Ascending aorta (tissue), 2 donors: ENCODE results near the gene ZSCAN5B. TPM values are rescaled to one million over a fixed set of nuclear protein-coding genes. Genes with fewer than 3 reads are reported as not detected.
"Not testable (repeated sequence)": the region's sequence is repeated elsewhere in the genome, so short reads cannot be mapped to it uniquely, and the experiment has no call there.

ENCODE experiments used
- DNase-seq, 2 donors: peaks; one replicate each; pipeline ENCODE4 v3.0.0-alpha.2; 2019; ENCODE audit warnings: low spot score in 2 of 2
- H3K27ac ChIP-seq, 2 donors: fragments of 200-600 bp; sonication (generic); one replicate each; pipeline ENCODE4 v1.5.1; 2016 to 2017; ENCODE audit warnings: mild to moderate bottlenecking in 1 of 2
- H3K27me3 ChIP-seq: fragments of 200-600 bp; sonication (generic); one replicate; pipeline ENCODE4 v1.5.1; 2017
- H3K36me3 ChIP-seq, 2 donors: fragments of 200-600 bp; sonication (generic); one replicate each; pipeline ENCODE4 v1.5.1; 2016
- H3K4me1 ChIP-seq, 2 donors: fragments of 200-600 bp; sonication (generic); one replicate each; pipeline ENCODE4 v1.5.1; 2016 to 2017; ENCODE audit warnings: mild to moderate bottlenecking in 1 of 2
- H3K4me3 ChIP-seq, 2 donors: fragments of 200-600 bp; sonication (generic); one replicate each; pipeline ENCODE4 v1.5.1; 2016 to 2017; ENCODE audit warnings: mild to moderate bottlenecking in 1 of 2
- H3K9me3 ChIP-seq, 2 donors: fragments of 200-600 bp; sonication (generic); one replicate each; pipeline ENCODE4 v1.5.1; 2016
- intact Hi-C: fragments of 100-400 bp; cut with DNase I; formaldehyde crosslinking; loops from one replicate; pipeline ENCODE4 v1.15.1; 2023
- total RNA-seq: library from RNA; depleted of rRNA; stranded (reverse); fragments of >200 nt; gene quantifications from one replicate; pipeline ENCODE4 v1.1.0, GENCODE V29; 2016
- TF ChIP-seq, protein P1 (sequence below), 3 experiments: fragments of 200-600 bp in 2 of 3; fragments of 450-650 bp in 1 of 3; sonication (generic) in 2 of 3; IDR thresholded peaks; one replicate each; pipeline ENCODE4 v1.5.1; 2016 to 2019; ENCODE audit warnings: antibody characterized with exemption in 3 of 3, mild to moderate bottlenecking in 1 of 3, moderate library complexity in 1 of 3

ZSCAN5B gene
- total RNA-seq, 1 donor from 2014 or later = not detected

DNA sequence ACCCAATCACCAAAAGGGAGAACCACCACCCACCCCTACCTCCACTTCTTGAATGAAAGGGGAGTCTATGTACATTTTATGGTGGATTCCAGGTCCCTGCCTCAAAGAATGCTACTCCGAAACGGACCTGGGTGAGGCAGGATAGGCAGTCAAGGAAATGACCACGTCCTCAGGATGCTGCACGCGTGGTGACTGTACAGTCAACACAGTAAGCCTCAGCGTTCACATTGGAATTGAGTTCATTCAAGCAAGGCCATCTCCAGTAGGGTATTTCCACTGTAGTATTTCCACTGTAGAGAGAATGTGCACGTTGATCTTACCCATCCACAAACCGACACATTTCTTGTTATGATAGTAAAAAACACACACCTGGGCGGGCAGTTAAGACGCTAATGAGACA lies 21.4 kb upstream of the ZSCAN5B start:
- Histone ChIP-seq H3K36me3 (peaks cover 2 to 3% of the 10 kb centered on the region in 2 donors), H3K27me3 (no peaks in the 10 kb centered on the region), H3K4me1 (no peaks in the 10 kb centered on the region), H3K9me3 (no peaks in the 10 kb centered on the region), H3K4me3 (no peak overlapping the region), H3K27ac (no peak overlapping the region)
- TF ChIP-seq, protein P1, sequence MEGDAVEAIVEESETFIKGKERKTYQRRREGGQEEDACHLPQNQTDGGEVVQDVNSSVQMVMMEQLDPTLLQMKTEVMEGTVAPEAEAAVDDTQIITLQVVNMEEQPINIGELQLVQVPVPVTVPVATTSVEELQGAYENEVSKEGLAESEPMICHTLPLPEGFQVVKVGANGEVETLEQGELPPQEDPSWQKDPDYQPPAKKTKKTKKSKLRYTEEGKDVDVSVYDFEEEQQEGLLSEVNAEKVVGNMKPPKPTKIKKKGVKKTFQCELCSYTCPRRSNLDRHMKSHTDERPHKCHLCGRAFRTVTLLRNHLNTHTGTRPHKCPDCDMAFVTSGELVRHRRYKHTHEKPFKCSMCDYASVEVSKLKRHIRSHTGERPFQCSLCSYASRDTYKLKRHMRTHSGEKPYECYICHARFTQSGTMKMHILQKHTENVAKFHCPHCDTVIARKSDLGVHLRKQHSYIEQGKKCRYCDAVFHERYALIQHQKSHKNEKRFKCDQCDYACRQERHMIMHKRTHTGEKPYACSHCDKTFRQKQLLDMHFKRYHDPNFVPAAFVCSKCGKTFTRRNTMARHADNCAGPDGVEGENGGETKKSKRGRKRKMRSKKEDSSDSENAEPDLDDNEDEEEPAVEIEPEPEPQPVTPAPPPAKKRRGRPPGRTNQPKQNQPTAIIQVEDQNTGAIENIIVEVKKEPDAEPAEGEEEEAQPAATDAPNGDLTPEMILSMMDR (IDR thresholded peaks at IDR 0.05) = no peak
- intact Hi-C loops = no loop called here
- DNase-seq = no peak

DNA sequence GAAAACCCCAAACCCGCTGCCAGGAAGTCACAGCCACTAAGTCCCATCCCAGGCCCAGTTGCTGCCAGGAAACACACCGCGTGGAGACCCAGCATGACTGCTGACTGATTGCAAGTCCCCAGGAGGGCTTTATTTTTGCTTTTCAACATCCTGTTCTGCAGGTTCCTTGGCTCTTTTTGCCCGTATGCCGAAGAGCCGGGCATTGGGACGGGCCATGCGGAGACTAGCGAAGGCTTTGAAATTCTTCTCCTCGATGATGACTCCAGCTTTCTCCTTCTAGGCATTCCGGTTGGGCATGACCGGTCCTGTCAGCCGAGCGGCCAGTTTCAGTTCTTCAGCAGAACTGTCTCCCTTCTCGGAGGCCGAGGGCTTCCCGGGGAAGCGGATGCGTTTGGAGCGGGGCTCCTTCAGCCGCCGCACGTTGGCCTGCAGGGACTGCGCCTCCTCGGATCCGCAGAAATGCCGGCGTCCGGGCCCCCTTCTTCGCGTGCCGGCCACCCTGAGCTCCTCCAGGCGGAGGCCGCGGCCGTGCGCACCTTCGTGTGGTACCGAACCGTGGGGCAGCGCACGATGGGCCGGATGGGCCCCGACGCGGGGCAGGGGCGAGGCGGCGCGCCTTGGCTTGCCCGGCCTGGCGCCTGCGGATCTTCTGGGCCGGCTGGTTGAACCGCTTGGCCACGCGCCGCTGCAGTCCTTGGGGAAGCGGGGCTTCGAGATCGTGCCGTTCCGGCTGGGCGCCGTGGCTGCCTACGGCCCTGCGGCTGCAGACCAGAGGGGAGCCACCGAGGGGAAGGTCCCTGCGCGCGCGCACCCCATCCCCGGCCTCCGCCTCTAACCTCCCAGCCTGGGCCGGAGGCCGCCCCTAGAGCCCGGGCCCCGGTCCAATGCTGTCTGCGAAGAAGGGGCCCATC lies 19.7 kb upstream of the ZSCAN5B start:
- H3K4me3 ChIP-seq = peak overlapping the region; percentile 52 to 62

DNA sequence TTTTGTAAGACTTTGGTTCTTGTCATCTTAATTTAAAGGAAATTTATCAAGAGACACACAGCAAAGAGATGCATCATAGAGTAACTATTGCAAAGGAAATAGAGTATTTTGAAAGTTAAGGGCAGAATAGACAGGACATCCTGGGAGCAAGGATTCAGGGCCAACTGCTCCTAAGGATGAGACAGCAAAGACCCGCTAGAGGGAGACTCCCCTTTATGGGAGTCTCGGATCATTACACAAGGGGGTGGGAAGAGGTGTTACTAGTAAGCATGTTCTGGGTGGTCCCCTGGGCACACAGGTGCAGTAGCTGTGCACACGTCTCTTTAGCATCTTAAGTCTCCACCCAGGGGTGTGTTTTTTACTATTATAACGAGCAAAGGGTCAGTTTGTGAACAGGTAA lies 14.1 kb upstream of the ZSCAN5B start:
- Histone ChIP-seq H3K4me1 (no peaks in the 10 kb centered on the region), H3K4me3 (no peak overlapping the region), H3K9me3 (no peaks in the 10 kb centered on the region), H3K27me3 (no peaks in the 10 kb centered on the region), H3K36me3 (no peaks in the 10 kb centered on the region), H3K27ac (no peak overlapping the region)
- DNase-seq = no peak
- TF ChIP-seq, protein P1 (IDR thresholded peaks at IDR 0.05) = no peak
- intact Hi-C loops = no loop called here

More for the DNA sequence above, 19.7 kb upstream of the ZSCAN5B start:
- no peaks in the 10 kb centered on the region for H3K4me1 ChIP-seq
- no peak for DNase-seq
- TF ChIP-seq, protein P1 (IDR thresholded peaks at IDR 0.05) = no peak
- no peaks in the 10 kb centered on the region for H3K9me3 ChIP-seq
- H3K27ac ChIP-seq = no peak overlapping the region
- no peaks in the 10 kb centered on the region for H3K27me3 ChIP-seq
- H3K36me3 ChIP-seq = peaks cover 0 to 2% of the 10 kb centered on the region in 2 donors
- intact Hi-C loops = no loop called here

DNA sequence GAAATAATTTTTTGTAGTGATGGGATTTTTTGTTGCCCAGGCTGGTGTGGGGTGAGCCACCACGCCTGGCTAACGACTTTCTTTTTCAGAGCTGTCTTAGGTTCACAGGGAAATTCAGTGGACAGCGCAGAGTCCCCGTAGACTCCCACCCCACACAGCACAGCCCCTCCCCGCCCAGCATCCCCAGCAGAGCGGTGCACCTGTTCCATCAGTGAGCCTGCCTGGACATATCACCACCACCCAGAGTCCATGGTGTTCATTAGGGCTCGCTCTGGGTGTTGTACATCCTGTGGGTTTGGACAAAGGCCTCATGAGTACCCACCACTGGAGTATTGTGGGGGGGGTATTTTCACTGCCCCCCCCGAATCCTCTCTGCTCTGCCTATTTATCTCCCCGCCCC lies 12.5 kb upstream of the ZSCAN5B start:
- not testable (repeated sequence) for H3K27ac ChIP-seq

DNA sequence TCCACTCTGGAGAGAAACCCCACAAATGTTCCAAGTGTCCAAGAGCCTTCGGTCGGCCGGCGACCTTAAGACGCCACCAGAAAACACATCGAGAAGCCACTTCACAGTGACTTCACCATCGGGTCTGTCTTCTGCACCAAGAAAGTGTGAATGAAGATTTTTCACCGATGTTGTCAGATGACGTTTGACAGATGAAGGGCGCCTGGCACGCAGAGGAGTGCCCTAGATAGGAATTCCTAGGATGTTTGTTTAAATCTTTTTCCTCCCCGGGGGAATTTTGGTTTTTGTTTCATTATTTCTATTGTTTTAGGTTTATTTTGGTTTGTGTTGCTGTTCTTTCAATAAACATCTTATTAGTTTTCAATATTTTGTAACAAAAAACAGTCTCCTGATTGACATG lies 11.5 kb upstream of the ZSCAN5B start:
- H3K27ac ChIP-seq = no peak overlapping the region
- H3K4me3 ChIP-seq = no peak overlapping the region
- no peaks in the 10 kb centered on the region for H3K9me3 ChIP-seq
- intact Hi-C loops = no loop called here
- TF ChIP-seq, protein P1 (IDR thresholded peaks at IDR 0.05) = no peak
- H3K27me3 ChIP-seq = no peaks in the 10 kb centered on the region
- DNase-seq = no peak
- H3K4me1 ChIP-seq = no peaks in the 10 kb centered on the region
- H3K36me3 ChIP-seq = no peaks in the 10 kb centered on the region

More for the DNA sequence above, 12.5 kb upstream of the ZSCAN5B start:
- H3K4me1 ChIP-seq, H3K27me3 ChIP-seq, intact Hi-C loops, H3K4me3 ChIP-seq, DNase-seq, H3K9me3 ChIP-seq, H3K36me3 ChIP-seq: not testable (repeated sequence)

DNA sequence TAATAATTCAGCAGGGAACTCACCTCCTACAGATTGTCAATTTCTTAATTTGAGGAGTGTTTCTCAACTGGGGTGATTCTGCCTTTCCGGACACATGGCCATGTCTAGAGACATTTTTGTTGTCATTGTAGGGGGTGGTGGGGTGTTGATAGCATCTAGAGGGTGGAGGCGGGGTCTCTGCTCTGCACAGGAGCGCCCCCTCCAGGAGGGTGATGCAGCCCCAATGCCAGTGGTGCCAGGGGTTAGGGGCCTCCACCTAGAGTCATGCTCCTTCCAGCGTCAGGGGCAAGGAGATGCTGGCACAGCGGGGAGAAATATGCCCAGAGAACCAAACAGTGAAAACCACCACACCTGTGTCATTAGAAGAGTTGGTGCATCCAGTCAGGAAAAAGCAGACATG lies 10.0 kb upstream of the ZSCAN5B start:
- H3K36me3 ChIP-seq, H3K27ac ChIP-seq, H3K9me3 ChIP-seq, intact Hi-C loops, DNase-seq, H3K27me3 ChIP-seq, H3K4me3 ChIP-seq, H3K4me1 ChIP-seq: not testable (repeated sequence)
